GM03348 (cell line): ENCODE data around the gene C9orf50.
A peak's percentile ranks its signal among the peaks of the same experiment; 100 is the strongest.

ENCODE experiments used
- DNase-seq: peaks from one replicate; pipeline ENCODE4 v3.0.0; 2012; ENCODE audit warnings: low spot score

Gene C9orf50

DNA sequence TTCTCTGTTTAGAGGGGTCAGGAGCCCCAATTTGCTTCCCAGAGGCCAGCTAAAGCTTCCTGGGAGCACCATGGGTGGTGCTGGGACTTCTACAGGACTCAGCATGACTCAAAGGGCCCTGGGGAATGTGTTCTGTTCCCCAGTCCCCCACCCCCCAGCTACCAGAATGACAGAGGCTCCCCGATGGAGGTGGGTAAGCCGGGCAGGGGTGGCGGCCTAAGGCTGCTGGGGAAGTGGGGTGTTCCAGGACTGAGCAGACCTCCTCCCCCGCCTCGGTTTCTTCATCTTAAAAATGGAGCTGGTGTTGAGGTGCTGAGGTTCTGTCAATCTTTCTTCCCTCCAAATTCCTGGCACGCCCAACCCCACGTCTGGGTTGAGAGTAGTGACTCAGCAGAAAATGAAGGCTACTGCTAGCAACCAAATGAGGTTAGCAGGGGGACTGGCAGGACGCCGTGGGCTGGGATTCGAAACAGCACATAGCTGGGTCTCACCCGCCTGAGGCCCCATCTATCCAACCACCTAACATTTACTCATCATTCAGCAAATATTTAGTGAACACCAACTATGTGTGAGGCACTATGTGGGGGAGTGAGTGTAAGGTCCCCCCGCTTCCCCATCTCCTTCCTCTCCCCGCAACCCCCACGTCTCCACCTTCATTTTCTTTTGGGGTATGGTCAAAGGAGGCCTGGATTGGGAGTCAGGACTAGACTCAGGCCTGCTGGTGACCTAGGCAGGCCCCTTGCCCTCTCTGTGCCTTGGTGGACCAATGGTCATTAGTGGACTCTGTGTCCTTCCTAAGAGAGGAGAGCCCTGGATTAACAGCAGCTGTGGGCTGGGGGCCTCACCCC, 50.2 kb downstream of the C9orf50 start:
- DNase-seq = peak; percentile 86

DNA sequence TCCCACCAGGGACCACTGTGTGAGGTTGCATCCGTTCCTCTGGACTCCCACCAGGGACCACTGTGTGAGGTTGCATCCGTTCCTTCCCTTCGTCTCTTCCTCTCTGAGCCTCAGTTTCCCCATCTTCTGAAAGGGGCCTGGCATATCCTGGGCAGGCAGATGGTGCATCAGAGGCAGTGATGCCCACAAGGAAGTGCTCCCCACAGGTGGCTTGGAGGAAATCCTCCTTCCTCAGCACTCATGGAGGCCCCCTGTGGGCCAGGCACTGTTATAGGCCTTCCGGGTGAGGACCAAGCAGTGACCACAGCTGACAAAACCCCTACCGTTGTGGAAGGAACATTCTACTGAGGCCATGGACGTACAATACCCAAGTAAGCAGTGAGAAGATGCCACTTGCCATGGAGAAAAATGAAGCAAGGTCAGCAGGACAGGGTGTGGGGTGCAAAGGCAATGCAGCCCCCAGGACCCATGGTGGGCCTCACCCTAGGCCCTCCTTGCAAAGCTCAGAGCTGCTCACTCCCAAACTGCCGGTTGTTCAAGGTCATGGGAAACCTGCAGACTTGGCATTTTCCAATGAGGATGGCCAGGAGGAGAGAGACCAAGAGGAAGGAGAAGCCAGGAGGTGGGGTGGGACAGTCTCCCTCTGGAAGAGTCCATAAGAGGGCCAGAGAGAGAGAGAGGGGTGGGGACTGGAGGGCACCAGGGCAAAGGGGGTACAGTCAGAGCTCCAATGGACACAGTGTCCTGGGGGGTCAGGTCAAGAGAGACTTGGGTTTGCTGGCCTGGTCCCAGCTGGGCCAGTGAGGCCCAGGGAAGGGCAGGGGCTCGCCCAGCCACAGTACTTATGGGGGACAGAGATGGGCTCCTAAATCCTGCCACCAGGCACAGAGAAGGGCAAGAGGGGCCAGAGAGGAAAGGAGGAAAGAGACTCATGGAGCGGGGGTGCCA, 51.1 kb downstream of the C9orf50 start:
- DNase-seq = no peak

GRCh38 chr9:129568560-129569501, 52.1 kb downstream of the C9orf50 start:
- DNase-seq = peak; percentile 68

GRCh38 chr9:129567842-129568559, 52.9 kb downstream of the C9orf50 start:
- peak; percentile 79 for DNase-seq

DNA sequence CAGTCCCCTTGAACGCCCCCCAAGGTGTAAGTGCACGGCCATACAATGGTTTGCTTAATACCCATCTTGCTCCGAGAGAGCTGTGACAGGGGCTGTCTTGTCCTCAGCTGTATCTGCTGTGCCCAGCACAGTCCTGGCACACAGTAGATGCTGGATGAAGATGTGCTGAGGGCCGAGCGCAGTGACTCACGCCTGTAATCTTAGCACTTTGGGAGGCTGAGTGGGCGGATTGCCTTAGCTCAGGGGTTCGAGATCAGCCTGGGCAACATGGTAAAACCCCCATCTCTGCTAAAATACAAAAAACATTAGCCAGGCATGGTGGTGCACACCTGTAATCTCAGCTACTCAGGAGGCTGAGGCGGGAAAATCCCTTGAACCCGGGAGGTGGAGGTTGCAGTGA, 53.6 kb downstream of the C9orf50 start:
- DNase-seq = no peak

DNA sequence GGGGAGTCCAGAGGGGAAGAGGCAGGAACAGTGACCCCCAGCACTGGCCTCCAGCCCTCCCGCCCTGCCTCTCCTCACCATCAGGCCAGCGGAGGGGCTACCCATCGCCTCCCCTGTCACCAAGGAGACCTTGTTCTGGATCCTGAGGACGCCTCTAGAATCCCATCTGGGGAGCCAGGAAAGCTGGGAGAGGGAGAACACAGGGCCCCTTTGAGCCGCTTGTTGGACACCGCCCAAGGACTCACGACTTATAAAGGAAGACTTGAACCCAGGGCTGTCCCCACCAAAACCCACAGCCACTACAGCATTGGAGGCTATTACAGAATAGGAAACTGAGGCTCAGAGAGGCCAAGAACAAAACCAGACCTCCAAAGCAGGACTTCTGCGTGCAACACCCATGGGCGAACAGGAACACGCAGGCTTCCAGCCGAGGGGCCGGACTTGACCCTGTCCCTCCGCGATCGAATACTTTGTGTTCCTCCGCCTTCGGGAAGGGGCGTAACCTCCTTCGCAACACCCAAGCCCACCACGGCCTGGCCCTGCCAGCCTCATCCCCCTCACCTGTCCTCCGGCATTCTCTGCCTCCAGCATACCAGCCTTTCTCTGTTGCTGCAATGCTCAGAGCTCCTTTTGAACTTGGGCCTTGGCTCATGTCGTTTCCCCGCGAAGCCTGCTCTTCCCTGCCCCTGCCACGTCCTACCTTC, 54.2 kb downstream of the C9orf50 start:
- no peak for DNase-seq

GRCh38 chr9:129562917-129563316, 58.0 kb downstream of the C9orf50 start:
- no peak for DNase-seq

DNA sequence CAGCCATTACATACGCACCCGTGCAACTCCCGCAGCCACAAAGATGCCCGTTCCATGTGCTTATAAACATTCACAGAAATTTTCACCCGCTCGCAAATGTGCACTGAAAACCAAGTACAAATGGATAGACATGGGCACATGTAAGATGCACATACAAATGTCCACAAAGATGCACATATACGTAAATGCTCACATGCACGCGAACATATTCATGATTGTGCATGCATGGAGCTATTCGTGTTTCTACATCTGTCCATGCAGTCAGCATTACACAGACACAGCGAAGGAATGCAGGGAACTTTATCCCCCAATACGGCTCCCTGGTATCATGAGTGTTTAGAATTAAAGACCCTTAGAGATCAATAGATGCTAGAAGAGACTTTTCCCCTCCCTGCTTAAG, 58.4 kb downstream of the C9orf50 start:
- no peak for DNase-seq
